ENCODE measurements around the gene SUOX.

GRCh38 chr12:56038022-56038655, 41.1 kb downstream of the SUOX start:
- TF ChIP-seq CTCF (IDR thresholded peaks at IDR 0.05) (no peak), POLR2AphosphoS5 (IDR thresholded peaks at IDR 0.05) (no peak), POLR2A (IDR thresholded peaks at IDR 0.05) (no peak), EP300 (IDR thresholded peaks at IDR 0.05) (no peak)

Data from upper lobe of left lung (tissue), 4 donors.